Keratinocyte (primary cell): ENCODE data around the gene DNHD1.

Experiments
- EZH2 ChIP-seq: IDR thresholded peaks from one replicate; pipeline ENCODE4 v1.6.1; 2012; ENCODE audit warnings: inconsistent platforms, mild to moderate bottlenecking, low read length, moderate library complexity
- TF ChIP-seq, protein P1 (sequence below), 3 experiments: IDR thresholded peaks in 1 of 3; conservative IDR thresholded peaks in 1 of 3; optimal IDR thresholded peaks in 1 of 3; 2 replicates in 2 of 3; 3 replicates in 1 of 3; pipeline versions ENCODE3 to v1.5.1; 2011; ENCODE audit warnings: low read length in 3 of 3, mild to moderate bottlenecking in 3 of 3, moderate library complexity in 2 of 3, control low read depth in 1 of 3, inconsistent platforms in 1 of 3; ENCODE audit not compliant: insufficient read depth in 2 of 3; ENCODE audit errors: extremely low read depth in 1 of 3

DNA sequence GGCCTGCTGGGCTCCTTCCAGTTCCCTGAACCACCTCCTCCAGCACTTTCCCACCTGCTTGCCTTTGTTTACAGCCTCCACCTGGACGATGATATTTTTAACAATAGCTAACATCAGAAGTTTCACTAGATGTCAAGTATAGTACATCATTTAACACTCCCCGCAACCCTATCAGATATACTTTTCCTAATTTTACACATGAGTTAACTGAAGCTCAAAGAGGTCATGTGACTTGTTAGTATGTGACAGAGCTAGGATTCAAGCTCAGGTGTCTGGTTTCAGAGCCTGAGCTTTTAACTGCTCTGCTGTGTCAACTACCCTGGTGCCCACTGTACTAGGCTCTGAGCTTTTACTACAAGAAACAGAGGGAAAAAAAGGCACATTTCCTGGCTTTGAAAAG, 42.0 kb upstream of the DNHD1 start:
- TF ChIP-seq, protein P1, sequence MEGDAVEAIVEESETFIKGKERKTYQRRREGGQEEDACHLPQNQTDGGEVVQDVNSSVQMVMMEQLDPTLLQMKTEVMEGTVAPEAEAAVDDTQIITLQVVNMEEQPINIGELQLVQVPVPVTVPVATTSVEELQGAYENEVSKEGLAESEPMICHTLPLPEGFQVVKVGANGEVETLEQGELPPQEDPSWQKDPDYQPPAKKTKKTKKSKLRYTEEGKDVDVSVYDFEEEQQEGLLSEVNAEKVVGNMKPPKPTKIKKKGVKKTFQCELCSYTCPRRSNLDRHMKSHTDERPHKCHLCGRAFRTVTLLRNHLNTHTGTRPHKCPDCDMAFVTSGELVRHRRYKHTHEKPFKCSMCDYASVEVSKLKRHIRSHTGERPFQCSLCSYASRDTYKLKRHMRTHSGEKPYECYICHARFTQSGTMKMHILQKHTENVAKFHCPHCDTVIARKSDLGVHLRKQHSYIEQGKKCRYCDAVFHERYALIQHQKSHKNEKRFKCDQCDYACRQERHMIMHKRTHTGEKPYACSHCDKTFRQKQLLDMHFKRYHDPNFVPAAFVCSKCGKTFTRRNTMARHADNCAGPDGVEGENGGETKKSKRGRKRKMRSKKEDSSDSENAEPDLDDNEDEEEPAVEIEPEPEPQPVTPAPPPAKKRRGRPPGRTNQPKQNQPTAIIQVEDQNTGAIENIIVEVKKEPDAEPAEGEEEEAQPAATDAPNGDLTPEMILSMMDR (optimal IDR thresholded peaks at IDR 0.05 in 1 of 3, IDR thresholded peaks at IDR 0.05 in 1 of 3, conservative IDR thresholded peaks at IDR 0.05 in 1 of 3; ENCODE audit: extremely low read depth in 1 of 3, insufficient read depth in 2 of 3, low read length in 3 of 3) = no peak
- TF ChIP-seq EZH2 = no peak
